ENCODE measurements around the gene MYO7B.

Gene MYO7B

GRCh38 chr2:127535422-127535901, at the start of gene MYO7B:
MYO7B (plus strand) TSS chr2:127535683; CDS start chr2:127559723, 24,040 bp downstream.
- peak; percentile 6 for DNase-seq

DNA sequence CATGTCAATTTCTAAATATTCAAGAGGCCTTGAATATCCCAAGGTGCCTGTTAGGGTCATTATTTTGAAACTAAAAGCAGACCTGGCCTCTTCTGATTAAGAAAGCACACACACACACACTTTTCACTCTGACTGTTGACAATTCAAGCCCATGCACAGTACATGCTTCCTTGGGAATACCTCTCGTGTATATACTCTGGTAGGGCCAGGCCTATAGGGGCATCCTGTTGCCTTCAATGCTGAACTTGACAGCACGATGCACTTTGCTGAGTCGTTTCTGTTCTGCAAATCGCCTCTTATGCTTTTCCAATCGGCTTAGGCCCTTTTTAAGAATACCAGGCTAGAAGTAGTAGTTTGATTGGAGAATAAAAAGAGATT, 49.8 kb upstream of the MYO7B start:
- no peak for DNase-seq

- DNase-seq: no peak
Observed at GRCh38 chr2:127486247-127487058, 49.0 kb upstream of the MYO7B start.

- no peak for DNase-seq
Observed at GRCh38 chr2:127490283-127490682, 45.2 kb upstream of the MYO7B start.

DNA sequence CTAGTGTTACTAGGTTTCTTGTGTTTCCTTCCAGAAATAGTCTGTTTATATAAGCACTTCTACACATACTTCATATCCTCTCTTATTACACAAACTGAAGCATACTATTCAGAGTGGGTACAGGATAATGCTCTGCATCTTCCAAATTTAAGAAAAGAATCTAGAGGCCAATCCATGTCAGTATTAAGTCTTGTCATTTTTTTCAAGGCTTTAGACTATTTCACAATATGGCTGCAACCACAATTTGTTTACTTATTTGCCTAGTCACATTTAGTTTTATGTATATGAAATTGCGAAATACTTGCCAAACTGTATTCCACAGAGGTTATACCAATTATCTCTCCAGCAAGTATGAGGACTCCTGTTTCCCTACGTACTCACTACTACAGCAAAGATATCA, 37.1 kb upstream of the MYO7B start:
- DNase-seq: no peak

GRCh38 chr2:127503491-127503890, 32.0 kb upstream of the MYO7B start:
- DNase-seq: no peak

GRCh38 chr2:127504552-127505430, 30.7 kb upstream of the MYO7B start:
- no peak for DNase-seq

- no peak for DNase-seq
Observed at GRCh38 chr2:127506510-127506909, 29.0 kb upstream of the MYO7B start.

DNA sequence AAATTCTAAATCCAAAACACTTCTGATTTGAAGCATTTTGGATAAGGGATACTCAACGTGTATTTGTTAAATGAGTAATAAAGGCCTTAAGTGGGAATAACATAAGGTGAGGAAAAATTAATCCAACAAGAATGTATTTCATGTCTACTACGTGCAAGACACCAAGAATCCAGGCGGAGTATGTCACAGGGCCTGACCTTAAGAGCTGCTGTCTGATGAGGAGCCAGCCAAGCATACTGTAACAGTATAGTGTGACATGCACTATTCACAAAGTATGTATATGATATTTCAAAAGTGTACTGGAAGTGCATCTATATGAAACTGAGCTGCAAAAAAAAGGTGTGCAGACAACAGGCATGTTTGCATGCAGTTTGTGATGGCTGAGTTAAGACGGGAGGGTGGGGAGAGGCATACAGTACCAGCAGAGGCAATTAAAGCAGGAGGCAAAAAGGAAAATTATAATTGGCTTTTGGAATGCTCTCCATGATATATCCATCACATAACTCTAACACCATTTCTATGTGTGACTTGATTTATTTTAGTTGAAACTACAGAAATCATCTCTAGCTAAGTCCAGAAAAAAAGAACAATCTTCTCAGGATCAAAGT, 27.4 kb upstream of the MYO7B start:
- no peak for DNase-seq

DNA sequence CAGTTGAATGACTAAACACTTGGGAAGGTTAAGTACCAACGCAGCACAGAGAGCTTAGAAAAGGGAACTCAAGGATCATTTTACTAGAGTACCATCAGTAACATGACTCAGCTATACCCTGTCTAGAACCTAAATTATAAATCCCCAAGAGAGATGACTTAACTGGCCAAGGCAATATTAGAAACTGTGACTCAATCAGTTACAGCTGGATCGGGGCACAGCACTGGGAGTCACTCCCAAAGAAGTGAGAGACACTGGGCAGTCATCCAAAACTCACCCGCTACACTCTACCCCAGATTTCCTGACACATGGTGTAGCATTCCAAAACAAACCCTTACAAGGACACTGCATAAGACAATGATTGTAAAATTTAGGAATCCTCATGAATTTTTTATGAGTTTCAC, 26.9 kb upstream of the MYO7B start:
- peak; percentile 73 for DNase-seq

DNA sequence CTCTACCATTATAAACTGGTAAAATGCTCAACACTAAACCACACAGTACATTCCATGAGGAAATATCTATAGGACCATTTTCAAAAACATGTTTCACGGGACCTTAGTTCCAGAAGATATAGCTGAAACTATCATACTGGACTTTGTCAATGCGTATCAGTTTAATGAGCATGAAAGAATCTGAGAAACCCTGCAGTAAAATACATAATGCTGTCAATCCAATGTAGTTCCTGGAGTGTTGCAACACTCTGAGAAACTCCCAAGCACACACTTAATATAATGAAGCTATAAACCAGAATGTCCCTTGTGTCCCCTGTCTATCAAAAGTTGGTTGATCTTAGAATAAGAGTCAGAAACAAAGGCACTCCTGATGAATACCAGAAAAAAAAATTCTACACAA, 25.4 kb upstream of the MYO7B start:
- no peak for DNase-seq

DNA sequence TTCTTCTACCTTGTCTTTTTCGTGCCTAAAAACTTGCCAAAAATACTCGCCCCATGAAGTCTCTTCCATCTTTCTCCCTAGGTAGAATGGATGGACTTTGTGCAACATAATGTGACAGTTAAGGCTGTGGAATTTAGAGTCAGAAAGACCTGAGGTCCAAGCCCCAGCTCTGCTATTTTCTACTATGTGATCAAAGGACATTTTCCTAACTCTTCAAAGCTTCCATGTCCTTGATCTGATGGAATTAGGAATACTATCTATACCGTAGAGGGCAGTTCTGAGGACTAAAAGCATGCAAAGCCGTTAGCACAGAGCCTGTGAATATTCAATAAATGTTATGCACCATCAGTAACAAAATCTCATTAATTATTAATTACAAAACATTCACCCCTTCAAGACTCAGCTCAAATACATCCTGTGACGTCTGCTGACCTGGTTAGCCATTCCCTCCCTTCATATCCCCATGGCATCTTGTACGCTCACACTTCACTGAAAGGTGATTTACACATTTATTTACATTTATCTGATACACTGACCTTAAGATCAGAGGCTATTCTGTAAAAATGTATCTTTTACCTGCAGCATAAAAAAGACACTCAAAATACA, 24.3 kb upstream of the MYO7B start:
- DNase-seq: peak; percentile 5

DNA sequence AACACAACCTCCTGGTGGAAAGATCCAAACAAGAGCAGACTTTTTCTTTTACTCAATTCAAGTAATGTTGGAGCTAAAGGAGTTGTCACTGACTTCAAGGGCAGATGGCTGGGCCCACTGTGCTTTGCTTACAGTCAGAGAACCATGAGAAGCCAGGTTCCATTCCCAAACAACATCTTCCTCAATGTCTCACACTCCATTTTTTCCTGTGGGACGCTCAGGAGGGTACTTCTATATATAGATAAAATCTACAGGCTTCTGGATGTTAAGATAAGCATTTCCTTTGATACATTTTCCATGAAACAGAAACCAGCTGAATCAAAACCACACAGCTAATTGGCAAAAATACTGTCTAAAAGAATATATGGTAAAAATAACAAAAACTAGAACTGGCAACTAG, 23.6 kb upstream of the MYO7B start:
- DNase-seq: no peak

DNA sequence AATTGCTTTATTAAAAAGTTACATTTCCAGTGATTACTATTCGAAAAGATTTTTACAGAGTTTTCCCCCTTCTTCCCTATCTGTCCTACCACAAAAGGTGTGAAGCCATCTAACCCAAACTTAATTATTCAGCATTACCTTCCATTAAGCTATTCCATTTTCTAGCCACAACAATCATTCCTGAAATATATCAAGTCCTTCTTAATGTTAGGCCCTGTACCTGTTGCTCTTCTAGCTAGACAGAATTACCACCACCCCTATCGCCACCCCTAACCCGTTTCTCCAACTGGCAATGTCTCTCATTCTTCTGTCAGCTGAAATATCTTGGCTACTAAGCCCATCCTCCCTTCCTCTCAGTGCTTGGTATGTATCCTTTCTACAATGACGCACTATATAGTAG, 23.1 kb upstream of the MYO7B start:
- no peak for DNase-seq

- no peak for DNase-seq
Observed at GRCh38 chr2:127514076-127514475, 21.4 kb upstream of the MYO7B start.

DNA sequence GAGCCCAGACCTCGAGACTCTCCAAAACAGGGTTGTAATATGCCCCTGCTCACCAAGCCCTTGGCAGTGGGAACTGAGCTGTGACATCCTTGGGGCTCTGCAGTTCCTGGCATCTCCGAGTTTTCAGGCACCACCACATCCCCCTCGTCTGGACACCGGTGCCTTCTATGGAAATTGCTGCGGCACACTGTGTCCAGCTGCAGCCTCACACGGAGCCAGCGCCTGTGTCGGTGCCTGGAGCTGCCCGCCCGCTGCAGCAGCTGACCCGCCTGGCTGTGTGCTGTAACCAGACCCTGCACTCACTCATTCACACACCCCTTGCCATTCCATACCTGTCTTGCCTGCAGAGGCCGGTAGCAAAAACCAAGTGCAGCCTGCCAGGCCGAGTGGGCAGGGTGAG, 21.0 kb upstream of the MYO7B start:
- no peak for DNase-seq

- DNase-seq: no peak
Observed at GRCh38 chr2:127515383-127515915, 20.0 kb upstream of the MYO7B start.

GRCh38 chr2:127516041-127516762, 19.3 kb upstream of the MYO7B start:
- no peak for DNase-seq

DNA sequence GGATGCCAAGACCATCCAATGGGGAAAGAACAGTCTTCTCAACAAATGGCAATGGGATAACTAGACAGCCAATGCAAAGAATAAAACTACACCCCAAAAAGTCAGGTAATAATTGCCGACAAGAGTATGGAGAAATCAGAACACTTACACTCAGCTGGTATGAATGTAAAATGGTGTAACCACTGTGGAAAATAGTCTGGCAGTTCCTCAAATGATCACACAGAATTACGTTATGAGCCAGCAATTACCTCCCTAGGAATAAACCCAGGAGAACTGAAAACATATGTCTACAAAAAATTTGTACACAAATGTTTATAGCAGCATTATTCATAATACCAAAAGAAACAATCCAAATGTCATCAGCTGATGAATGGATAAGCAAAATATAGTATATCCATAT, 18.0 kb upstream of the MYO7B start:
- no peak for DNase-seq

- no peak for DNase-seq
Observed at GRCh38 chr2:127520424-127520823, 15.1 kb upstream of the MYO7B start.

GRCh38 chr2:127523269-127523939, 12.1 kb upstream of the MYO7B start:
- no peak for DNase-seq
